Measurements from ENCODE around the gene AGAP1.

Gene AGAP1

GRCh38 chr2:235920216-235920865 lies 426.5 kb downstream of the AGAP1 start:
- peaks cover 1% of the 10 kb centered on the region for H3K27me3 Mint-ChIP-seq
- ATAC-seq (no peak), DNase-seq (no peak)
- no peak overlapping the region for H3K4me3 Mint-ChIP-seq
- no peak overlapping the region for H3K27ac Mint-ChIP-seq
- no peaks in the 10 kb centered on the region for H3K36me3 Mint-ChIP-seq (ENCODE audit: low read depth)
- peaks cover 8% of the 10 kb centered on the region for H3K9me3 Mint-ChIP-seq
- no peaks in the 10 kb centered on the region for H3K4me1 Mint-ChIP-seq

- Mint-ChIP-seq H3K27me3 (peaks cover 3% of the 10 kb centered on the region), H3K36me3 (ENCODE audit: low read depth) (no peaks in the 10 kb centered on the region), H3K4me1 (no peaks in the 10 kb centered on the region), H3K27ac (no peak overlapping the region), H3K9me3 (peaks cover 8% of the 10 kb centered on the region), H3K4me3 (no peak overlapping the region)
- DNase-seq, result no peak
- no peak for ATAC-seq
These were observed 427.8 kb downstream of the AGAP1 start for GRCh38 chr2:235921508-235922191.

GRCh38 chr2:235922839-235923238 lies 429.0 kb downstream of the AGAP1 start:
- Mint-ChIP-seq H3K27me3 (peaks cover 3% of the 10 kb centered on the region), H3K9me3 (no peaks in the 10 kb centered on the region), H3K4me1 (no peaks in the 10 kb centered on the region), H3K27ac (no peak overlapping the region), H3K36me3 (ENCODE audit: low read depth) (no peaks in the 10 kb centered on the region), H3K4me3 (no peak overlapping the region)
- no peak for ATAC-seq
- DNase-seq, result no peak

GRCh38 chr2:235923859-235924674 lies 430.2 kb downstream of the AGAP1 start:
- DNase-seq, result no peak
- Mint-ChIP-seq H3K36me3 (ENCODE audit: low read depth) (no peaks in the 10 kb centered on the region), H3K27ac (no peak overlapping the region), H3K27me3 (peaks cover 3% of the 10 kb centered on the region), H3K9me3 (no peaks in the 10 kb centered on the region), H3K4me1 (no peaks in the 10 kb centered on the region), H3K4me3 (no peak overlapping the region)
- no peak for ATAC-seq

GRCh38 chr2:235924675-235925063 lies 430.8 kb downstream of the AGAP1 start:
- no peak for ATAC-seq
- Mint-ChIP-seq H3K9me3 (no peaks in the 10 kb centered on the region), H3K4me3 (no peak overlapping the region), H3K27me3 (peaks cover 3% of the 10 kb centered on the region), H3K27ac (no peak overlapping the region), H3K36me3 (ENCODE audit: low read depth) (no peaks in the 10 kb centered on the region), H3K4me1 (no peaks in the 10 kb centered on the region)
- DNase-seq, result no peak

- Mint-ChIP-seq H3K27ac (no peak overlapping the region), H3K27me3 (peaks cover 3% of the 10 kb centered on the region), H3K36me3 (ENCODE audit: low read depth) (no peaks in the 10 kb centered on the region), H3K4me3 (no peak overlapping the region), H3K9me3 (no peaks in the 10 kb centered on the region), H3K4me1 (no peaks in the 10 kb centered on the region)
- DNase-seq, result no peak
- no peak for ATAC-seq
These were observed 431.5 kb downstream of the AGAP1 start for GRCh38 chr2:235925250-235925919.

- Mint-ChIP-seq H3K4me3 (no peak overlapping the region), H3K27me3 (peaks cover 3% of the 10 kb centered on the region), H3K4me1 (no peaks in the 10 kb centered on the region), H3K9me3 (no peaks in the 10 kb centered on the region), H3K27ac (no peak overlapping the region), H3K36me3 (ENCODE audit: low read depth) (no peaks in the 10 kb centered on the region)
- no peak for DNase-seq
- ATAC-seq, result no peak
These were observed 432.4 kb downstream of the AGAP1 start for GRCh38 chr2:235926229-235926628.

GRCh38 chr2:235928751-235929370 lies 435.0 kb downstream of the AGAP1 start:
- DNase-seq, result no peak
- Mint-ChIP-seq H3K9me3 (no peaks in the 10 kb centered on the region), H3K27me3 (peaks cover 3% of the 10 kb centered on the region), H3K4me1 (no peaks in the 10 kb centered on the region), H3K36me3 (ENCODE audit: low read depth) (no peaks in the 10 kb centered on the region), H3K27ac (no peak overlapping the region), H3K4me3 (no peak overlapping the region)
- no peak for ATAC-seq

- Mint-ChIP-seq H3K27ac (no peak overlapping the region), H3K4me1 (no peaks in the 10 kb centered on the region), H3K27me3 (no peaks in the 10 kb centered on the region), H3K9me3 (no peaks in the 10 kb centered on the region), H3K36me3 (ENCODE audit: low read depth) (no peaks in the 10 kb centered on the region), H3K4me3 (no peak overlapping the region)
- no peak for ATAC-seq
- DNase-seq, result no peak
These were observed 436.9 kb downstream of the AGAP1 start for GRCh38 chr2:235930701-235931100.

- no peak for ATAC-seq
- H3K36me3 Mint-ChIP-seq (ENCODE audit: low read depth), result no peaks in the 10 kb centered on the region
- no peaks in the 10 kb centered on the region for H3K4me1 Mint-ChIP-seq
- H3K27ac Mint-ChIP-seq, result no peak overlapping the region
- no peak overlapping the region for H3K4me3 Mint-ChIP-seq
- DNase-seq, result no peak
- peaks cover 6% of the 10 kb centered on the region for H3K9me3 Mint-ChIP-seq
- H3K27me3 Mint-ChIP-seq, result no peaks in the 10 kb centered on the region
These were observed 437.8 kb downstream of the AGAP1 start for GRCh38 chr2:235931676-235932075.

- Mint-ChIP-seq H3K4me3 (no peak overlapping the region), H3K27ac (no peak overlapping the region), H3K27me3 (no peaks in the 10 kb centered on the region), H3K4me1 (no peaks in the 10 kb centered on the region), H3K9me3 (peaks cover 6% of the 10 kb centered on the region), H3K36me3 (ENCODE audit: low read depth) (no peaks in the 10 kb centered on the region)
- ATAC-seq (no peak), DNase-seq (no peak)
These were observed 440.4 kb downstream of the AGAP1 start for GRCh38 chr2:235934059-235934773.

- H3K4me1 Mint-ChIP-seq, result no peaks in the 10 kb centered on the region
- no peak for DNase-seq
- ATAC-seq, result no peak
- no peak overlapping the region for H3K4me3 Mint-ChIP-seq
- peaks cover 6% of the 10 kb centered on the region for H3K9me3 Mint-ChIP-seq
- H3K36me3 Mint-ChIP-seq (ENCODE audit: low read depth), result no peaks in the 10 kb centered on the region
- H3K27ac Mint-ChIP-seq, result no peak overlapping the region
- no peaks in the 10 kb centered on the region for H3K27me3 Mint-ChIP-seq
These were observed 441.1 kb downstream of the AGAP1 start for GRCh38 chr2:235934774-235935484.

- Mint-ChIP-seq H3K27ac (no peak overlapping the region), H3K4me3 (no peak overlapping the region)
These were observed 441.9 kb downstream of the AGAP1 start for GRCh38 chr2:235935773-235936172.

More at GRCh38 chr2:235935773-235936172, 441.9 kb downstream of the AGAP1 start:
- DNase-seq (no peak), ATAC-seq (no peak)
- no peaks in the 10 kb centered on the region for H3K4me1 Mint-ChIP-seq
- no peaks in the 10 kb centered on the region for H3K27me3 Mint-ChIP-seq
- H3K9me3 Mint-ChIP-seq, result peaks cover 6% of the 10 kb centered on the region
- no peaks in the 10 kb centered on the region for H3K36me3 Mint-ChIP-seq (ENCODE audit: low read depth)
